Measurements from ENCODE around the gene EVX2.

Gene EVX2

DNA sequence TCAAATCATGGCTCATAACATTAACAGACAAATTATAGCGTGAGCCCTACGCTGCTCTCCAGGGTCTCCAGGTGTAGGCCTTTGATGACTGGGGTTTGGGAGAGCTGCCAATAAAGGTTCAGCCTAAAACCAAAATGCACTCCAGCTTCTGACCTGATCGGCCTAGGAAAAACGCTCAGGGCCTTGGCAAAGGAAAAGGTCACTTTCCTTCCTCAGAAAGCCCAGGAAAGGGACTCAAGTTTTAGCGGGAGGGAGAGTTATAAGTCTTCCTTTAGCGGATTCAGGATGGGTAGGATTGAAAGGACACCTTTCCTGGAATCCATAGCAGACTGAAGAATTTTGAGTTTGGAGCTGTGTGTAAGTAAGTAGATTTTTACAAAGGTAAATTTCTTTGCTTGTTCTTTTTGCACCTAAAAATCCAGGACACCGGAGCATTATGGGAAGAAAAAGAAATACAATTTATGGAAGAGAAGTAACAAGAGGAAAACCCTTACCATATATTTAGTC lies 8.8 kb downstream of the EVX2 start:
- no peak overlapping the region for H3K4me3 ChIP-seq (ENCODE audit: low read depth, low read length)
- in situ Hi-C loops (cut with HindIII; ENCODE audit: low sequenced_read_pairs): loop anchor here (25.0 kb wide), 2 partner anchors 388 to 1163 kb away; no protein-coding TSS in a partner anchor
- TF ChIP-seq, protein P1, sequence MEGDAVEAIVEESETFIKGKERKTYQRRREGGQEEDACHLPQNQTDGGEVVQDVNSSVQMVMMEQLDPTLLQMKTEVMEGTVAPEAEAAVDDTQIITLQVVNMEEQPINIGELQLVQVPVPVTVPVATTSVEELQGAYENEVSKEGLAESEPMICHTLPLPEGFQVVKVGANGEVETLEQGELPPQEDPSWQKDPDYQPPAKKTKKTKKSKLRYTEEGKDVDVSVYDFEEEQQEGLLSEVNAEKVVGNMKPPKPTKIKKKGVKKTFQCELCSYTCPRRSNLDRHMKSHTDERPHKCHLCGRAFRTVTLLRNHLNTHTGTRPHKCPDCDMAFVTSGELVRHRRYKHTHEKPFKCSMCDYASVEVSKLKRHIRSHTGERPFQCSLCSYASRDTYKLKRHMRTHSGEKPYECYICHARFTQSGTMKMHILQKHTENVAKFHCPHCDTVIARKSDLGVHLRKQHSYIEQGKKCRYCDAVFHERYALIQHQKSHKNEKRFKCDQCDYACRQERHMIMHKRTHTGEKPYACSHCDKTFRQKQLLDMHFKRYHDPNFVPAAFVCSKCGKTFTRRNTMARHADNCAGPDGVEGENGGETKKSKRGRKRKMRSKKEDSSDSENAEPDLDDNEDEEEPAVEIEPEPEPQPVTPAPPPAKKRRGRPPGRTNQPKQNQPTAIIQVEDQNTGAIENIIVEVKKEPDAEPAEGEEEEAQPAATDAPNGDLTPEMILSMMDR (IDR thresholded peaks at IDR 0.05; ENCODE audit: low read depth, low read length, missing control alignments): no peak

DNA sequence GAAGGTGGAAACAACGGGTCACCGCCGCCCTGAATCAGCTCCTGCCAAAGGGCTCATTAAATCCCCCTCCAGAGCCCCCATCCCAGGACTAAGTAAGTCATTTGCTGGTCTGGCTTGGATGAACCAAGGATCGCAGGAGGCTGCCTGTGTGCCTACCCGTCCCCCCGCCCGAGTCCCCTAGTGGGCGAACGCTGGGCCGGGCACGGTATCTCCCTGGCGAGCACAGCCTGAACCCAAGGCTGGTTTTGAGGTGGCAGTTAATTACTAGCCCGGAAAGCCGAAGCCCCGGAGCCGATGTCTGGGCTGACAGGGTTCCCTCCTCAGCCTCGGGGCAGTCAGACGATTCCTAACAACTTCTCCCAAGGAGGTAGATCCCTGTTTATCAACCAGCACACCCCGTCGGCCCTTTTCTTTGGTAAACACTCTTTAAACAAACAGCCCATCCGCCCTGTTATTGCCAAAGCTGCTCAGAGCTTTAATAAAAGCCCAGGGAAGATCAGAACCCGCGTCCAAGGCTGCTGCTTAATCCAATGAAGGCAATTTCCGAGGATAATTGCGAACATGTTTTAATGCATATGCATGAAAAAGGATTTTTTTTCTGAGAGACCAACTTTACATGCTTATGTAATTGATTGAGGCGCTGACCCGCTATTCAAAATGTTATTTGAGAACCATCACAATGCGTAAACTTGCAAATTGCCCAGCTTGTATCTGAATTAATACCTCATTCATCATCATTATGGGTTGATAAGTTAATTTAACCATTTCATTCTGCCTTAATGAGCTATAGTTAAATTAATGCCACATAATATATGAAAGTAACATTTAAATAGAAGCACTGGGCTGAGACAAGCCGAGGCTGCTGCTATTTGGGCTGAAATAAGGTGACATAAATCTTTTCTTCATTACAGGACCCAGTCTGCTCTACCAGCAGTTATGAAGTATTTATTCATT lies 10.5 kb downstream of the EVX2 start:
- no peak overlapping the region for H3K4me3 ChIP-seq (ENCODE audit: low read depth, low read length)
- TF ChIP-seq, protein P1 (IDR thresholded peaks at IDR 0.05; ENCODE audit: low read depth, low read length, missing control alignments): no peak
- DNase-seq (ENCODE audit: low read depth): no peak
- in situ Hi-C loops (cut with HindIII; ENCODE audit: low sequenced_read_pairs): loop anchor here (25.0 kb wide), 1 partner anchor 386 kb away; no protein-coding TSS in a partner anchor

More for the DNA sequence above, 8.8 kb downstream of the EVX2 start:
- DNase-seq (ENCODE audit: low read depth): no peak

DNA sequence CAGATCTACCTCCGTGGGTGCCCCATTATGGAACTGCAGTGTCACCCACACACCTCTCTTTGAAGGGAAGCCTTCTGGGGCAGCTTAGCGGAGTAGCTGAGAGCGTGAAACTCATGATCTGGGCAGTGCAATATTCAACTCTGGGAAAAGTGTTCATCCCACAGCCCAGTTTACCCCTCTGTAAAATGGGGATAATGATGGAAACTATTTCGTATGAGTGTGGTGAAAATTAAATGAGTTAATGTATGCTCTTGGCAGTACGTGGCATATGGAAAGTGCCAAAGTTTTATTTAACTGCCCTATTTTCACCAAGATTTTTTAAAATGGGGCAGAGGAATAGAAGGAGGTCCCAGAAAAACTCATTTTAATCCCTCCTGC lies 11.5 kb downstream of the EVX2 start:
- TF ChIP-seq, protein P1 (IDR thresholded peaks at IDR 0.05; ENCODE audit: low read depth, low read length, missing control alignments): no peak
- in situ Hi-C loops (cut with HindIII; ENCODE audit: low sequenced_read_pairs): loop anchor here (25.0 kb wide), 1 partner anchor 385 kb away; no protein-coding TSS in a partner anchor
- DNase-seq (ENCODE audit: low read depth): no peak
- H3K4me3 ChIP-seq (ENCODE audit: low read depth, low read length): no peak overlapping the region

DNA sequence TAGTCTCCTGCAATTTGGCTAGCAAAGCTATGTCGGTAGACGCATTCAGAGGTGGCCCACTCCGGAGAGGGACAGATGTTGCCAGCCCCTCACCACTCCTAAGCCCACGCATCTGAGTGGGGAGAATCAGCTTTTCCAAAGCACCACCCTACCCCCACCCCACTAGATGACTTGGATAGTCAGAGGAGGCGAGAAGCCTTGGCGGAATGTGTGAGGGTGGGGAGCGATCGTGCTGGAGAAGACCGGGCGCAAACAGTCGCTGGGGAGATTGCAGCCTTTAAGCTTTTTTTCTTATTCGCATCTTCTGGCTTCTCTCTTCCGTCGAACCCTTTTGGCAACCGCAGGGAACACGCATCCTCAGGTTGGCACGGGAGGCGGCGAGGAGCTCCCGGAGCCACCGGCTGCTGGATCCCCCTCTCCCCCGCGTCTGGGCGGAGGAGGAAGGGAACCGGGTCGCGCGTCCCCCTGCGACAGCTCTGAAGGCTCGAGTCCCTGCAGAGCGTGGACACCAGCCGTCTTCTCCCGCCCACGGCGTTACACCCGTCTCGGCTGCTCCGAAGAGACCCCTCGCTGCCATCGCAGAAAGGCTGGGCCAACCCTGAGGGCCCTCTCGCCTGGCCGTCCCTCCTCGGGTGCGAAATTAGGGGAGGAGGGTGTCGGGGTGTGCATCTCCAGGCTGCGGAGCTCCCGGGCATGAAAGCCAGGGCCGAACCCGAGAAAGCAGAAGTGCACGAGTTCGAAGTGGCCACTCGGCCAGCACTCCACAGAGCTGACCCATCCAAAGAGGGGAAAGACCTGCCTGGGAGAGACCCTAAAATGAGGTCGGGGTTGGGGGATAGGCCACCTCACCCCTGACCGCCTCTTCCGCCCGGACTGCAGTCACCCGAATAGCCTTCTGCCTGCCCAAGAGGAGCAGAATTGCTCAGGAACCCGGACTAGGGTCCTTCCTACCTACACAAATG lies 12.2 kb downstream of the EVX2 start:
- in situ Hi-C loops (cut with HindIII; ENCODE audit: low sequenced_read_pairs): loop anchor here (25.0 kb wide), 1 partner anchor 384 kb away; no protein-coding TSS in a partner anchor
- DNase-seq (ENCODE audit: low read depth): no peak
- H3K4me3 ChIP-seq (ENCODE audit: low read depth, low read length): no peak overlapping the region
- TF ChIP-seq, protein P1 (IDR thresholded peaks at IDR 0.05; ENCODE audit: low read depth, low read length, missing control alignments): no peak

DNA sequence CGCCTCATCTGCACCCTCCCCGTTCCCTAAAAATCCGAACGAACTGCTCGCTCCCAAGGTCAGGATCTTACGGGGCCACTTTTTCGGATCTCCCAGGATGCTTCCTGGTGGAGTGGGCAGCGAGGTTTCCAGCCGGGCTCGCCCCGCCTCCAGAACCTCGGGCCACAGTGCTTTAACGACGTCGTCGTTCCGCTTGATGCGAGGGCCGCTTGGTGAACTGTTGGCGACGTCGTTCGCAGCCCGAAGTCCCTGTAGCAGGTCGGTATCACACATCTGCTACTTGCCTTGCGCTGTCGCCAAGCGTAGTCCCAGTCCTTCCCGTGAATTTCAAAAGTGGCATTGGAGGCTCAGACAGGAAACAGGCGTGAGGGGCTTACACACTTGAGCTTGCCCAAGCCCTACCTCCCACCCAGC lies 15.3 kb downstream of the EVX2 start:
- no peak for DNase-seq (ENCODE audit: low read depth)
- H3K4me3 ChIP-seq (ENCODE audit: low read depth, low read length): no peak overlapping the region
- TF ChIP-seq, protein P1 (IDR thresholded peaks at IDR 0.05; ENCODE audit: low read depth, low read length, missing control alignments): no peak
- in situ Hi-C loops (cut with HindIII; ENCODE audit: low sequenced_read_pairs): loop anchor here (25.0 kb wide), 1 partner anchor 381 kb away; no protein-coding TSS in a partner anchor
